GM18861 (cell line): ENCODE results near the gene CYP4F22.
"Not testable (repeated sequence)": the region's sequence is repeated elsewhere in the genome, so short reads cannot be mapped to it uniquely, and the experiment has no call there.

Experiments used
- ATAC-seq: cut with Tn5 transposase; IDR thresholded peaks from one replicate; pipeline ENCODE4 v1.9.1; 2021; ENCODE audit not compliant: unreplicated experiment

CYP4F22 gene

GRCh38 chr19:15488489-15489226 is 19.7 kb upstream of the CYP4F22 start:
- ATAC-seq: no peak

GRCh38 chr19:15495151-15495550 is 13.2 kb upstream of the CYP4F22 start:
- no peak for ATAC-seq

GRCh38 chr19:15498156-15498858 is 10.0 kb upstream of the CYP4F22 start:
- no peak for ATAC-seq

GRCh38 chr19:15498910-15499309 is 9.4 kb upstream of the CYP4F22 start:
- no peak for ATAC-seq

GRCh38 chr19:15501596-15501995 is 6.7 kb upstream of the CYP4F22 start:
- ATAC-seq: no peak

- ATAC-seq: no peak
These were observed 6.1 kb upstream of the CYP4F22 start for GRCh38 chr19:15502264-15502663.

- ATAC-seq: no peak
These were observed 2.2 kb upstream of the CYP4F22 start for GRCh38 chr19:15506074-15506571.

- ATAC-seq: no peak
These were observed 974 bp upstream of the CYP4F22 start for GRCh38 chr19:15507068-15508034.

GRCh38 chr19:15511671-15512424 is 3.5 kb downstream of the CYP4F22 start:
- no peak for ATAC-seq

- not testable (repeated sequence) for ATAC-seq
These were observed 6.9 kb downstream of the CYP4F22 start for GRCh38 chr19:15515227-15515625.

GRCh38 chr19:15516363-15516762 is 8.0 kb downstream of the CYP4F22 start:
- ATAC-seq: no peak

GRCh38 chr19:15517778-15518177 is 9.5 kb downstream of the CYP4F22 start:
- no peak for ATAC-seq

- no peak for ATAC-seq
These were observed 11.2 kb downstream of the CYP4F22 start for GRCh38 chr19:15519433-15519976.

GRCh38 chr19:15524781-15525180 is 16.5 kb downstream of the CYP4F22 start:
- no peak for ATAC-seq

GRCh38 chr19:15525291-15525690 is 17.0 kb downstream of the CYP4F22 start:
- no peak for ATAC-seq

- no peak for ATAC-seq
These were observed 18.1 kb downstream of the CYP4F22 start for GRCh38 chr19:15526408-15526807.

- no peak for ATAC-seq
These were observed 19.4 kb downstream of the CYP4F22 start for GRCh38 chr19:15527705-15528104.

- no peak for ATAC-seq
These were observed 21.5 kb downstream of the CYP4F22 start for GRCh38 chr19:15529774-15530372.

- no peak for ATAC-seq
These were observed 24.6 kb downstream of the CYP4F22 start for GRCh38 chr19:15532779-15533521.
